Inferior parietal cortex (tissue), 1 donor: ENCODE data around the gene RBM17.
A peak's percentile ranks its signal among the peaks of the same experiment; 100 is the strongest.
"Not testable (repeated sequence)": the region's sequence is repeated elsewhere in the genome, so short reads cannot be mapped to it uniquely, and the experiment has no call there.

Experiments
- DNase-seq: peaks from one replicate; pipeline ENCODE4 v3.0.0-alpha.2; 2016; ENCODE audit errors: extremely low spot score

RBM17 gene

GRCh38 chr10:6088721-6089333 is at the start of gene RBM17:
Gene RBM17, plus strand, starts transcription at chr10:6089034. Its CDS starts 8,032 bp downstream, at chr10:6097066.
- DNase-seq = peak; percentile 96

- DNase-seq = no peak
Observed at GRCh38 chr10:6039711-6040110, 49.1 kb upstream of the RBM17 start.

- no peak for DNase-seq
Observed at GRCh38 chr10:6040205-6040604, 48.6 kb upstream of the RBM17 start.

GRCh38 chr10:6043377-6043776 is 45.5 kb upstream of the RBM17 start:
- DNase-seq = not testable (repeated sequence)

GRCh38 chr10:6044060-6044459 is 44.8 kb upstream of the RBM17 start:
- DNase-seq = no peak

GRCh38 chr10:6044751-6045313 is 44.0 kb upstream of the RBM17 start:
- no peak for DNase-seq

- DNase-seq = peak; percentile 13
Observed at GRCh38 chr10:6045314-6045848, 43.5 kb upstream of the RBM17 start.

- no peak for DNase-seq
Observed at GRCh38 chr10:6045878-6046772, 42.7 kb upstream of the RBM17 start.

- DNase-seq = no peak
Observed at GRCh38 chr10:6046773-6047611, 41.8 kb upstream of the RBM17 start.

GRCh38 chr10:6047847-6048246 is 41.0 kb upstream of the RBM17 start:
- no peak for DNase-seq

- no peak for DNase-seq
Observed at GRCh38 chr10:6048281-6049030, 40.4 kb upstream of the RBM17 start.

GRCh38 chr10:6049031-6049400 is 39.8 kb upstream of the RBM17 start:
- no peak for DNase-seq

GRCh38 chr10:6050801-6051445 is 37.9 kb upstream of the RBM17 start:
- no peak for DNase-seq

- DNase-seq = peak; percentile 32
Observed at GRCh38 chr10:6052247-6053221, 36.3 kb upstream of the RBM17 start.

- DNase-seq = no peak
Observed at GRCh38 chr10:6053303-6053702, 35.5 kb upstream of the RBM17 start.

GRCh38 chr10:6053816-6054631 is 34.8 kb upstream of the RBM17 start:
- no peak for DNase-seq

- no peak for DNase-seq
Observed at GRCh38 chr10:6054884-6055283, 34.0 kb upstream of the RBM17 start.

GRCh38 chr10:6055929-6056328 is 32.9 kb upstream of the RBM17 start:
- no peak for DNase-seq
